ENCODE results near the gene ITGA8. TPM values are rescaled to one million over a fixed set of nuclear protein-coding genes. Genes with fewer than 3 reads are reported as not detected.

ITGA8 gene
- total and polyA plus RNA-seq, 2 donors (not counting 1 experiment from before 2014, with no cell fraction given), result not detected

GRCh38 chr10:15542817-15543216 is 176.9 kb downstream of the ITGA8 start:
- CTCF ChIA-PET, result no interaction called here
- H3K9me3 Mint-ChIP-seq (ENCODE audit: insufficient read depth), result peaks cover 2% of the 10 kb centered on the region
- no peaks in the 10 kb centered on the region for H3K4me1 ChIP-seq (ENCODE audit: control insufficient read depth in 2 of 2, insufficient read depth in 2 of 2, low read length in 2 of 2)
- H3K27ac ChIP-seq (ENCODE audit: low read length in 2 of 2), result no peak overlapping the region
- no peaks in the 10 kb centered on the region for H3K4me1 Mint-ChIP-seq
- POLR2A ChIA-PET, result no interaction called here
- H3K36me3 ChIP-seq (replicated peaks in 1 of 2; ENCODE audit: control extremely low read depth in 1 of 2, control insufficient read depth in 1 of 2, extremely low read depth in 1 of 2, insufficient read depth in 2 of 2, low read length in 1 of 2), result no peaks in the 10 kb centered on the region
- ATAC-seq (ENCODE audit: low read depth) (no peak), DNase-seq (no peak)
- H4K20me1 ChIP-seq (ENCODE audit: control insufficient read depth, insufficient read depth, low read length, poor library complexity, severe bottlenecking), result no peaks in the 10 kb centered on the region
- H3K9ac ChIP-seq (ENCODE audit: low read length), result no peak overlapping the region
- no peak overlapping the region for H2AFZ ChIP-seq (ENCODE audit: insufficient read depth, low read depth, low read length, poor library complexity, severe bottlenecking)
- TF ChIP-seq EZH2 (IDR thresholded peaks at IDR 0.05; ENCODE audit: borderline replicate concordance, insufficient read depth, low read depth, low read length, poor library complexity, severe bottlenecking) (no peak), CTCF (IDR thresholded peaks at IDR 0.05) (no peak)
- no peaks in the 10 kb centered on the region for H3K27me3 Mint-ChIP-seq
- no peaks in the 10 kb centered on the region for H3K79me2 ChIP-seq (ENCODE audit: control insufficient read depth, insufficient read depth, low read length)
- whole genome bisulfite sequencing (ENCODE audit: insufficient coverage), result 86% methylated on average over 1 of the region's 3 CpGs
- peaks cover 0 to 4% (median 0%) of the 10 kb centered on the region in 3 donors for H3K9me3 ChIP-seq (ENCODE audit: control extremely low read depth in 1 of 3, control insufficient read depth in 2 of 3, insufficient read depth in 1 of 3, low read length in 2 of 3)
- no peak overlapping the region for H3K4me2 ChIP-seq (replicated peaks; ENCODE audit: low read depth, low read length, poor library complexity, severe bottlenecking)
- H3K27ac Mint-ChIP-seq, result no peak overlapping the region
- intact Hi-C loops (cut with micrococcal nuclease), result no loop called here
- H3K4me3 ChIP-seq (ENCODE audit: control extremely low read depth in 1 of 5, extremely low read depth in 1 of 5, insufficient read depth in 1 of 5, low read depth in 2 of 5, low read length in 4 of 5), result no peak overlapping the region
- H3K27me3 ChIP-seq (replicated peaks in 1 of 4; ENCODE audit: control extremely low read depth in 1 of 4, control insufficient read depth in 3 of 4, insufficient read depth in 4 of 4, low read length in 3 of 4), result no peaks in the 10 kb centered on the region
- no peak overlapping the region for H3K4me3 Mint-ChIP-seq

GRCh38 chr10:15541376-15541775 is 178.3 kb downstream of the ITGA8 start:
- Mint-ChIP-seq H3K4me1 (no peaks in the 10 kb centered on the region), H3K4me3 (no peak overlapping the region), H3K9me3 (ENCODE audit: insufficient read depth) (peaks cover 2% of the 10 kb centered on the region), H3K27ac (no peak overlapping the region), H3K27me3 (no peaks in the 10 kb centered on the region)
- Histone ChIP-seq H3K27ac (ENCODE audit: low read length in 2 of 2) (no peak overlapping the region), H3K79me2 (ENCODE audit: control insufficient read depth, insufficient read depth, low read length) (no peaks in the 10 kb centered on the region), H3K9ac (ENCODE audit: low read length) (no peak overlapping the region), H4K20me1 (ENCODE audit: control insufficient read depth, insufficient read depth, low read length, poor library complexity, severe bottlenecking) (no peaks in the 10 kb centered on the region), H3K4me3 (ENCODE audit: control extremely low read depth in 1 of 5, extremely low read depth in 1 of 5, insufficient read depth in 1 of 5, low read depth in 2 of 5, low read length in 4 of 5) (no peak overlapping the region), H2AFZ (ENCODE audit: insufficient read depth, low read depth, low read length, poor library complexity, severe bottlenecking) (no peak overlapping the region), H3K4me1 (ENCODE audit: control insufficient read depth in 2 of 2, insufficient read depth in 2 of 2, low read length in 2 of 2) (no peaks in the 10 kb centered on the region), H3K9me3 (ENCODE audit: control extremely low read depth in 1 of 3, control insufficient read depth in 2 of 3, insufficient read depth in 1 of 3, low read length in 2 of 3) (peaks cover 0 to 4% (median 0%) of the 10 kb centered on the region in 3 donors), H3K27me3 (replicated peaks in 1 of 4; ENCODE audit: control extremely low read depth in 1 of 4, control insufficient read depth in 3 of 4, insufficient read depth in 4 of 4, low read length in 3 of 4) (no peaks in the 10 kb centered on the region), H3K4me2 (replicated peaks; ENCODE audit: low read depth, low read length, poor library complexity, severe bottlenecking) (no peak overlapping the region), H3K36me3 (replicated peaks in 1 of 2; ENCODE audit: control extremely low read depth in 1 of 2, control insufficient read depth in 1 of 2, extremely low read depth in 1 of 2, insufficient read depth in 2 of 2, low read length in 1 of 2) (no peaks in the 10 kb centered on the region)
- DNase-seq (no peak), ATAC-seq (ENCODE audit: low read depth) (no peak)
- intact Hi-C loops (cut with micrococcal nuclease), result no loop called here
- POLR2A ChIA-PET, result no interaction called here
- TF ChIP-seq EZH2 (IDR thresholded peaks at IDR 0.05; ENCODE audit: borderline replicate concordance, insufficient read depth, low read depth, low read length, poor library complexity, severe bottlenecking) (no peak), CTCF (IDR thresholded peaks at IDR 0.05) (no peak)
- CTCF ChIA-PET, result interaction anchor here (0.6 kb wide), 1 partner anchor 653 kb away, joined by 4 read pairs; no protein-coding TSS in a partner anchor
- no CpG with 5 or more reads among the region's 1 CpG for WGBS (ENCODE audit: insufficient coverage)
